ENCODE data around the gene MRPL22. TPM values are rescaled to one million over a fixed set of nuclear protein-coding genes. Genes with fewer than 3 reads are reported as not detected.

MRPL22 gene
- total and polyA plus RNA-seq, 2 of the 13 experiments (the other 11 are each of a cell fraction or from before 2014, with no cell fraction given): 66.8 to 84.8 TPM

DNA sequence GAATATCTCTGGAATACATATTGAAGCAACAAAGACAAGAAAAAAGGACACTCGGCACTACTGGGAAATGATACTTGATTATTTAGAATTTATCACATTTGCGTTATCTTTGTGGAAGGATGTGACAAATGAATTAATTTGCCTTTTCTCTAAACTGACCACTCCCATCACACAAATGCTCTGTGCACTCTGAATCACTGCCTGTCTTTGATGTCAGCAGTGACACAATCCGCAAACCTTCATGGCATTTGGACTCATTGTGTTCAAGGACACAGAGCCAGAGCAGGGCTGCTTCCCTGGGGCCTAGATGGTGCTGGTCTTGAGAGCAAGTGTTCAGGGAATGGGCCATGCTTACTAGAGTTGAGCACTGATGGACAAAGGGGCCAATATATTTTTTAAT, 67.8 kb downstream of the MRPL22 start (continued):
- TF ChIP-seq ZNF260 (CRISPR knock-in tag; IDR thresholded peaks at IDR 0.05; ENCODE audit: borderline replicate concordance, low read depth) (no peak), ZNF263 (CRISPR knock-in tag; IDR thresholded peaks at IDR 0.05) (no peak), NFKBIZ (CRISPR knock-in tag; IDR thresholded peaks at IDR 0.05) (no peak), MTA3 (CRISPR knock-in tag; IDR thresholded peaks at IDR 0.05) (no peak), KLF9 (CRISPR knock-in tag; IDR thresholded peaks at IDR 0.05; ENCODE audit: low read depth) (no peak), THAP11 (CRISPR knock-in tag; IDR thresholded peaks at IDR 0.05) (peak; percentile 36; the same call in 1 of the 2 replicates), HNF4A (CRISPR knock-in tag; IDR thresholded peaks at IDR 0.05) (peak; percentile 82), ZNF12 (CRISPR knock-in tag; IDR thresholded peaks at IDR 0.05) (0 out of 2 replicates have a peak, but pooled peaks have one; percentile 21)
- TF ChIP-seq, protein P1, sequence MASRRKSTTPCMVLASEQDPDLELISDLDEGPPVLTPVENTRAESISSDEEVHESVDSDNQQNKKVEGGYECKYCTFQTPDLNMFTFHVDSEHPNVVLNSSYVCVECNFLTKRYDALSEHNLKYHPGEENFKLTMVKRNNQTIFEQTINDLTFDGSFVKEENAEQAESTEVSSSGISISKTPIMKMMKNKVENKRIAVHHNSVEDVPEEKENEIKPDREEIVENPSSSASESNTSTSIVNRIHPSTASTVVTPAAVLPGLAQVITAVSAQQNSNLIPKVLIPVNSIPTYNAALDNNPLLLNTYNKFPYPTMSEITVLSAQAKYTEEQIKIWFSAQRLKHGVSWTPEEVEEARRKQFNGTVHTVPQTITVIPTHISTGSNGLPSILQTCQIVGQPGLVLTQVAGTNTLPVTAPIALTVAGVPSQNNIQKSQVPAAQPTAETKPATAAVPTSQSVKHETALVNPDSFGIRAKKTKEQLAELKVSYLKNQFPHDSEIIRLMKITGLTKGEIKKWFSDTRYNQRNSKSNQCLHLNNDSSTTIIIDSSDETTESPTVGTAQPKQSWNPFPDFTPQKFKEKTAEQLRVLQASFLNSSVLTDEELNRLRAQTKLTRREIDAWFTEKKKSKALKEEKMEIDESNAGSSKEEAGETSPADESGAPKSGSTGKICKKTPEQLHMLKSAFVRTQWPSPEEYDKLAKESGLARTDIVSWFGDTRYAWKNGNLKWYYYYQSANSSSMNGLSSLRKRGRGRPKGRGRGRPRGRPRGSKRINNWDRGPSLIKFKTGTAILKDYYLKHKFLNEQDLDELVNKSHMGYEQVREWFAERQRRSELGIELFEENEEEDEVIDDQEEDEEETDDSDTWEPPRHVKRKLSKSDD (CRISPR knock-in tag; IDR thresholded peaks at IDR 0.05; ENCODE audit: low read depth): no peak
- TF ChIP-seq, protein P2, sequence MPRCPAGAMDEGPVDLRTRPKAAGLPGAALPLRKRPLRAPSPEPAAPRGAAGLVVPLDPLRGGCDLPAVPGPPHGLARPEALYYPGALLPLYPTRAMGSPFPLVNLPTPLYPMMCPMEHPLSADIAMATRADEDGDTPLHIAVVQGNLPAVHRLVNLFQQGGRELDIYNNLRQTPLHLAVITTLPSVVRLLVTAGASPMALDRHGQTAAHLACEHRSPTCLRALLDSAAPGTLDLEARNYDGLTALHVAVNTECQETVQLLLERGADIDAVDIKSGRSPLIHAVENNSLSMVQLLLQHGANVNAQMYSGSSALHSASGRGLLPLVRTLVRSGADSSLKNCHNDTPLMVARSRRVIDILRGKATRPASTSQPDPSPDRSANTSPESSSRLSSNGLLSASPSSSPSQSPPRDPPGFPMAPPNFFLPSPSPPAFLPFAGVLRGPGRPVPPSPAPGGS (CRISPR knock-in tag; IDR thresholded peaks at IDR 0.05): no peak
- TF ChIP-seq, protein P3, sequence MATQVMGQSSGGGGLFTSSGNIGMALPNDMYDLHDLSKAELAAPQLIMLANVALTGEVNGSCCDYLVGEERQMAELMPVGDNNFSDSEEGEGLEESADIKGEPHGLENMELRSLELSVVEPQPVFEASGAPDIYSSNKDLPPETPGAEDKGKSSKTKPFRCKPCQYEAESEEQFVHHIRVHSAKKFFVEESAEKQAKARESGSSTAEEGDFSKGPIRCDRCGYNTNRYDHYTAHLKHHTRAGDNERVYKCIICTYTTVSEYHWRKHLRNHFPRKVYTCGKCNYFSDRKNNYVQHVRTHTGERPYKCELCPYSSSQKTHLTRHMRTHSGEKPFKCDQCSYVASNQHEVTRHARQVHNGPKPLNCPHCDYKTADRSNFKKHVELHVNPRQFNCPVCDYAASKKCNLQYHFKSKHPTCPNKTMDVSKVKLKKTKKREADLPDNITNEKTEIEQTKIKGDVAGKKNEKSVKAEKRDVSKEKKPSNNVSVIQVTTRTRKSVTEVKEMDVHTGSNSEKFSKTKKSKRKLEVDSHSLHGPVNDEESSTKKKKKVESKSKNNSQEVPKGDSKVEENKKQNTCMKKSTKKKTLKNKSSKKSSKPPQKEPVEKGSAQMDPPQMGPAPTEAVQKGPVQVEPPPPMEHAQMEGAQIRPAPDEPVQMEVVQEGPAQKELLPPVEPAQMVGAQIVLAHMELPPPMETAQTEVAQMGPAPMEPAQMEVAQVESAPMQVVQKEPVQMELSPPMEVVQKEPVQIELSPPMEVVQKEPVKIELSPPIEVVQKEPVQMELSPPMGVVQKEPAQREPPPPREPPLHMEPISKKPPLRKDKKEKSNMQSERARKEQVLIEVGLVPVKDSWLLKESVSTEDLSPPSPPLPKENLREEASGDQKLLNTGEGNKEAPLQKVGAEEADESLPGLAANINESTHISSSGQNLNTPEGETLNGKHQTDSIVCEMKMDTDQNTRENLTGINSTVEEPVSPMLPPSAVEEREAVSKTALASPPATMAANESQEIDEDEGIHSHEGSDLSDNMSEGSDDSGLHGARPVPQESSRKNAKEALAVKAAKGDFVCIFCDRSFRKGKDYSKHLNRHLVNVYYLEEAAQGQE (IDR thresholded peaks at IDR 0.05; ENCODE audit: borderline replicate concordance in 1 of 2, low read depth in 1 of 2, low read length in 2 of 2): no peak
- TF ChIP-seq, protein P4, sequence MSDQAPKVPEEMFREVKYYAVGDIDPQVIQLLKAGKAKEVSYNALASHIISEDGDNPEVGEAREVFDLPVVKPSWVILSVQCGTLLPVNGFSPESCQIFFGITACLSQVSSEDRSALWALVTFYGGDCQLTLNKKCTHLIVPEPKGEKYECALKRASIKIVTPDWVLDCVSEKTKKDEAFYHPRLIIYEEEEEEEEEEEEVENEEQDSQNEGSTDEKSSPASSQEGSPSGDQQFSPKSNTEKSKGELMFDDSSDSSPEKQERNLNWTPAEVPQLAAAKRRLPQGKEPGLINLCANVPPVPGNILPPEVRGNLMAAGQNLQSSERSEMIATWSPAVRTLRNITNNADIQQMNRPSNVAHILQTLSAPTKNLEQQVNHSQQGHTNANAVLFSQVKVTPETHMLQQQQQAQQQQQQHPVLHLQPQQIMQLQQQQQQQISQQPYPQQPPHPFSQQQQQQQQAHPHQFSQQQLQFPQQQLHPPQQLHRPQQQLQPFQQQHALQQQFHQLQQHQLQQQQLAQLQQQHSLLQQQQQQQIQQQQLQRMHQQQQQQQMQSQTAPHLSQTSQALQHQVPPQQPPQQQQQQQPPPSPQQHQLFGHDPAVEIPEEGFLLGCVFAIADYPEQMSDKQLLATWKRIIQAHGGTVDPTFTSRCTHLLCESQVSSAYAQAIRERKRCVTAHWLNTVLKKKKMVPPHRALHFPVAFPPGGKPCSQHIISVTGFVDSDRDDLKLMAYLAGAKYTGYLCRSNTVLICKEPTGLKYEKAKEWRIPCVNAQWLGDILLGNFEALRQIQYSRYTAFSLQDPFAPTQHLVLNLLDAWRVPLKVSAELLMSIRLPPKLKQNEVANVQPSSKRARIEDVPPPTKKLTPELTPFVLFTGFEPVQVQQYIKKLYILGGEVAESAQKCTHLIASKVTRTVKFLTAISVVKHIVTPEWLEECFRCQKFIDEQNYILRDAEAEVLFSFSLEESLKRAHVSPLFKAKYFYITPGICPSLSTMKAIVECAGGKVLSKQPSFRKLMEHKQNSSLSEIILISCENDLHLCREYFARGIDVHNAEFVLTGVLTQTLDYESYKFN (CRISPR knock-in tag; conservative IDR thresholded peaks at IDR 0.05): peak; percentile 81
- TF ChIP-seq, protein P5, sequence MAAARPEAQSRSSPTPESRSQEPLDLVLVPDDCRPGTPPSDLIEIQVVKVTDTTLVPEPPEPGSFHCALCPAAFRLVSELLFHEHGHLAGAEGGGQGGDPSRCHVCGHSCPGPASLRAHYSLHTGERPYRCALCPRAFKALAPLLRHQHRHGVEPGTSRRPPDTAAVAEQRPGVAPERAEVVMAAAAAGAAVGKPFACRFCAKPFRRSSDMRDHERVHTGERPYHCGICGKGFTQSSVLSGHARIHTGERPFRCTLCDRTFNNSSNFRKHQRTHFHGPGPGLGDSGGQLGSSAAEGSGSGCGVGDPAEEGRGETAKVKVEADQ (CRISPR knock-in tag; IDR thresholded peaks at IDR 0.05; ENCODE audit: borderline replicate concordance): no peak
- TF ChIP-seq, protein P6, sequence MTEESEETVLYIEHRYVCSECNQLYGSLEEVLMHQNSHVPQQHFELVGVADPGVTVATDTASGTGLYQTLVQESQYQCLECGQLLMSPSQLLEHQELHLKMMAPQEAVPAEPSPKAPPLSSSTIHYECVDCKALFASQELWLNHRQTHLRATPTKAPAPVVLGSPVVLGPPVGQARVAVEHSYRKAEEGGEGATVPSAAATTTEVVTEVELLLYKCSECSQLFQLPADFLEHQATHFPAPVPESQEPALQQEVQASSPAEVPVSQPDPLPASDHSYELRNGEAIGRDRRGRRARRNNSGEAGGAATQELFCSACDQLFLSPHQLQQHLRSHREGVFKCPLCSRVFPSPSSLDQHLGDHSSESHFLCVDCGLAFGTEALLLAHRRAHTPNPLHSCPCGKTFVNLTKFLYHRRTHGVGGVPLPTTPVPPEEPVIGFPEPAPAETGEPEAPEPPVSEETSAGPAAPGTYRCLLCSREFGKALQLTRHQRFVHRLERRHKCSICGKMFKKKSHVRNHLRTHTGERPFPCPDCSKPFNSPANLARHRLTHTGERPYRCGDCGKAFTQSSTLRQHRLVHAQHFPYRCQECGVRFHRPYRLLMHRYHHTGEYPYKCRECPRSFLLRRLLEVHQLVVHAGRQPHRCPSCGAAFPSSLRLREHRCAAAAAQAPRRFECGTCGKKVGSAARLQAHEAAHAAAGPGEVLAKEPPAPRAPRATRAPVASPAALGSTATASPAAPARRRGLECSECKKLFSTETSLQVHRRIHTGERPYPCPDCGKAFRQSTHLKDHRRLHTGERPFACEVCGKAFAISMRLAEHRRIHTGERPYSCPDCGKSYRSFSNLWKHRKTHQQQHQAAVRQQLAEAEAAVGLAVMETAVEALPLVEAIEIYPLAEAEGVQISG (CRISPR knock-in tag; IDR thresholded peaks at IDR 0.05): no peak
